PC-9 (cell line): Measurements from ENCODE around the gene DUSP22.

Experiments
- CTCF ChIP-seq: fragments of 200-600 bp; sonication (generic); conservative IDR thresholded peaks from 2 replicates; pipeline ENCODE4 v1.6.1; 2017; ENCODE audit warnings: mixed run types, antibody characterized with exemption, mild to moderate bottlenecking, moderate library complexity
- EZH2 ChIP-seq: fragments of 200-600 bp; sonication (generic); IDR thresholded peaks from 2 replicates; pipeline ENCODE4 v1.8.0; 2017; ENCODE audit warnings: antibody characterized with exemption, low read depth

- TF ChIP-seq CTCF (no peak), EZH2 (no peak)
Measured at GRCh38 chr6:393391-394221, 101.3 kb downstream of the DUSP22 start.
